ENCODE measurements around the gene RAB4B.
"Not testable (repeated sequence)": the region's sequence is repeated elsewhere in the genome, so short reads cannot be mapped to it uniquely, and the experiment has no call there.

Gene RAB4B

GRCh38 chr19:40762754-40763470 lies 15.1 kb upstream of the RAB4B start:
- no peak for DNase-seq (ENCODE audit: low read depth)
- TF ChIP-seq CTCF (IDR thresholded peaks at IDR 0.05; ENCODE audit: low read depth, low read length, missing control alignments): no peak
- no peak overlapping the region for H3K4me3 ChIP-seq (ENCODE audit: low read depth, low read length)

DNA sequence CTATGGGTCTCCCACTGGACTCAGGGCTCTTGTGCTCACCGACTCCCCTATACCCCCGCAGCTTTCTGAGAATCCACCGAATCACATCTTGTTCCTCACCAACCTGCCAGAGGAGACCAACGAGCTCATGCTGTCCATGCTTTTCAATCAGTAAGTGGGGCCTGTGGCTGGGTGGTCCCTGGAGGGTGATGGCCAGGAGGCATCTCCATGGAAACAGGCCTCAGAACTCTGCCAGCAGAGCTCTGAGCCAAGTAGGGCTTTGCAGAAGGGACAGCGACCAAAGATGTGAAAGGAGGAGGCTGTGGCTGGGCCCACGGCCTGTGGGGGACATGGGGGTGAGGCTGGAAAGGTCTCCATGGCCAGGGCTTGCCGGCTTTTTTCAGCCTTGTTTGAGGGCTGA lies 14.5 kb upstream of the RAB4B start:
- no peak for DNase-seq (ENCODE audit: low read depth)
- TF ChIP-seq CTCF (IDR thresholded peaks at IDR 0.05; ENCODE audit: low read depth, low read length, missing control alignments): no peak
- no peak overlapping the region for H3K4me3 ChIP-seq (ENCODE audit: low read depth, low read length)

GRCh38 chr19:40763963-40764362 lies 14.1 kb upstream of the RAB4B start:
- H3K4me3 ChIP-seq (ENCODE audit: low read depth, low read length): no peak overlapping the region
- no peak for DNase-seq (ENCODE audit: low read depth)
- no peak for TF ChIP-seq CTCF (IDR thresholded peaks at IDR 0.05; ENCODE audit: low read depth, low read length, missing control alignments)

GRCh38 chr19:40766385-40766784 lies 11.7 kb upstream of the RAB4B start:
- not testable (repeated sequence) for H3K4me3 ChIP-seq (ENCODE audit: low read depth, low read length); DNase-seq (ENCODE audit: low read depth)

GRCh38 chr19:40768869-40769268 lies 9.2 kb upstream of the RAB4B start:
- H3K4me3 ChIP-seq (ENCODE audit: low read depth, low read length): no peak overlapping the region
- DNase-seq (ENCODE audit: low read depth): no peak
- TF ChIP-seq CTCF (IDR thresholded peaks at IDR 0.05; ENCODE audit: low read depth, low read length, missing control alignments): no peak

- H3K4me3 ChIP-seq (ENCODE audit: low read depth, low read length); DNase-seq (ENCODE audit: low read depth): not testable (repeated sequence)
Measured at GRCh38 chr19:40771101-40771862, 6.8 kb upstream of the RAB4B start.

DNA sequence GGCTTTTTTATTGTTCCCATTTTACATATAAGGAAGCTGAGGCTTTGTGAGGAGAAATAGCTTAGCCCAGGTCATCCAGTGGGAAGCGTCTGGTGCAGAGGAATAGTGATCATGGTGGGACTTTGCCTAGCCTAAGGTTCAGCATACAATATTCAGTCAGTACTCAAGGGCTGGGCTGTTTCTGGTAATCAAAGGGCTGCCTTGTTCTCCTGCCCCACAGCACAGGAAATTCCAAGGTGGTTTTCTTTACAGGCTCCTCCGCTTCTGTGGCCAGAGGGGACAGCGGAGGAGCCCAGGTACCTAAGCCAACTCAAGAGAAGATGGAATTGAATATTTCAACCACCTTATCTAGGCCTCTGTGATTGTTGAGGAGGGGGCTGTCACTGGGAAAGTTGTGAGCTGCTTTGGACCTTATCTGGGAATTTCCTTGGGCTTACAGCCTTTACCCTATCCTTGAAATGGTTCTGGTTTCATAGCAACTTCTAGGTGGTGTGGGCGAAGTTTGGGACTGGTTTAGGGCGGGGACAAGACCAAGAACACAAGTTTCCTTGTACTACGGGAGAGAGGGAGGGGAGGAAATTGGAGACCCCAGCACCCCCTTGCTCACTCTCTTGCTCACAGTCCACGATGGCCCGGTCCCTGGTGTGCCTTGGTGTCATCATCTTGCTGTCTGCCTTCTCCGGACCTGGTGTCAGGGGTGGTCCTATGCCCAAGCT lies 3.0 kb upstream of the RAB4B start, which contains the start of gene MIA:
Gene MIA, plus strand, starts transcription at position 606 of the 716 bp plus-strand sequence. Its CDS starts 22 bp downstream, at position 628.
- no peak for TF ChIP-seq CTCF (IDR thresholded peaks at IDR 0.05; ENCODE audit: low read depth, low read length, missing control alignments)
- no peak within 1 kb of the TSS for H3K4me3 ChIP-seq (ENCODE audit: low read depth, low read length)
- DNase-seq (ENCODE audit: low read depth): no peak
